ENCODE data around the gene TMEM201.

- no peak for TF ChIP-seq CTCF (IDR thresholded peaks at IDR 0.05)
- TF ChIP-seq RCOR1 (IDR thresholded peaks at IDR 0.05; ENCODE audit: low read depth, low read length) = no peak
- no peak for TF ChIP-seq CBX8 (IDR thresholded peaks at IDR 0.05)
- TF ChIP-seq EP300 (IDR thresholded peaks at IDR 0.05) = no peak
- no peak for TF ChIP-seq BCL3 (IDR thresholded peaks at IDR 0.05)
- no peak for TF ChIP-seq POLR2A (IDR thresholded peaks at IDR 0.05; ENCODE audit: low read length)
- no peak for TF ChIP-seq MAFK (IDR thresholded peaks at IDR 0.05; ENCODE audit: partially characterized antibody)
- no peak for TF ChIP-seq KDM1A (IDR thresholded peaks at IDR 0.05; ENCODE audit: low read depth)
- no peak for TF ChIP-seq MAX (IDR thresholded peaks at IDR 0.05)
- TF ChIP-seq POLR2AphosphoS2 (conservative IDR thresholded peaks at IDR 0.05; ENCODE audit: low read length) = no peak
- no peak for TF ChIP-seq JUNB (IDR thresholded peaks at IDR 0.05)
- no peak for TF ChIP-seq PHF8 (IDR thresholded peaks at IDR 0.05; ENCODE audit: borderline replicate concordance, low read depth)
- TF ChIP-seq SMC3 (IDR thresholded peaks at IDR 0.05) = no peak
- TF ChIP-seq REST (IDR thresholded peaks at IDR 0.05) = no peak
Measured at GRCh38 chr1:9580942-9581341, 7.8 kb upstream of the TMEM201 start.

All from A549 (cell line).